Neural progenitor cell (in vitro differentiated cells): ENCODE data around the gene BICRAL.

Experiments
- EZH2 ChIP-seq: fragments of 200-600 bp; sonication (generic); IDR thresholded peaks from 2 replicates; pipeline ENCODE4 v1.6.1; 2017; ENCODE audit warnings: antibody characterized with exemption, mild to moderate bottlenecking, moderate library complexity
- EZH2phosphoT487 ChIP-seq: fragments of 200-600 bp; sonication (generic); IDR thresholded peaks from 2 replicates; pipeline ENCODE4 v1.6.1; 2017; ENCODE audit warnings: antibody characterized with exemption
- TF ChIP-seq, protein P1 (sequence below): fragments of 200-600 bp; sonication (generic); IDR thresholded peaks from 2 replicates; pipeline ENCODE4 v1.5.1; 2017; ENCODE audit warnings: antibody characterized with exemption, mild to moderate bottlenecking

DNA sequence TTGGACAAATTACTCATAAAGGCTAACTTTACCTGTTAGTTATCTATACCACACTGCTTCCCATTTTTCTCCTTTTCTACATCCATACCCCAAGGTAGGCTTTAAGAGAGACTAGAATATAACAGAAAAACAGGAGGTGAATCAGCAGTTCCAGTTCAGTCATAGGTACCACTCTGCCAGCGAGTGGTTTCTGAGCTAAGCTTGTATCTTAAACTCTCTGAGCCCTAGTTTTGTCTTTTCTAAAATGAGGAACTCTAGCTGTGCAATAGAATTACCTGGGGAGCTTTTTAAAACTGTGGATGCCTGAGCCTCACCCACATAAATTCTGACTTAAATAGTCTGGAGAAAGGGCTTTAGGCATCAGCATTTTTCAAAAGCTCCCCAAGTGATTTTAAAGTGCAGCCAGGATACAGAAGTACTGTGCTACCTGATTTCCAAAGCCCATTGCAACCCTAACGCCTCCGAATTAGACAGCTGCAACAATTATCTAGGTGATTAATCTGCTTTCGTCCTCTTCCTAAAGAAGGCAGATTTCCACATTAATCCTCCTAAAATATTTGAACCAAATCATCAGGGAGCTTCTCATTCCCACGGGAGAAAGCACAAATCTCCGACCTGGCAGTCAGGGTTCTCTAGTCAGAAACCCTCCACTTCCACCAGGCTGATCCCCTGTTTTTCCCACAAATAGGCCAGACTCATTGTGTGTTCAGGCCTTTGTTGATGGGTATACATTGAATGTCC, 60.2 kb downstream of the BICRAL start:
- TF ChIP-seq, protein P1, sequence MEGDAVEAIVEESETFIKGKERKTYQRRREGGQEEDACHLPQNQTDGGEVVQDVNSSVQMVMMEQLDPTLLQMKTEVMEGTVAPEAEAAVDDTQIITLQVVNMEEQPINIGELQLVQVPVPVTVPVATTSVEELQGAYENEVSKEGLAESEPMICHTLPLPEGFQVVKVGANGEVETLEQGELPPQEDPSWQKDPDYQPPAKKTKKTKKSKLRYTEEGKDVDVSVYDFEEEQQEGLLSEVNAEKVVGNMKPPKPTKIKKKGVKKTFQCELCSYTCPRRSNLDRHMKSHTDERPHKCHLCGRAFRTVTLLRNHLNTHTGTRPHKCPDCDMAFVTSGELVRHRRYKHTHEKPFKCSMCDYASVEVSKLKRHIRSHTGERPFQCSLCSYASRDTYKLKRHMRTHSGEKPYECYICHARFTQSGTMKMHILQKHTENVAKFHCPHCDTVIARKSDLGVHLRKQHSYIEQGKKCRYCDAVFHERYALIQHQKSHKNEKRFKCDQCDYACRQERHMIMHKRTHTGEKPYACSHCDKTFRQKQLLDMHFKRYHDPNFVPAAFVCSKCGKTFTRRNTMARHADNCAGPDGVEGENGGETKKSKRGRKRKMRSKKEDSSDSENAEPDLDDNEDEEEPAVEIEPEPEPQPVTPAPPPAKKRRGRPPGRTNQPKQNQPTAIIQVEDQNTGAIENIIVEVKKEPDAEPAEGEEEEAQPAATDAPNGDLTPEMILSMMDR: no peak
- TF ChIP-seq EZH2 (no peak), EZH2phosphoT487 (no peak)
